Kidney tubule cell (primary cell): ENCODE data around the gene KNOP1.
A peak's percentile ranks its signal among the peaks of the same experiment; 100 is the strongest.

Experiments used
- DNase-seq: peaks from one replicate; pipeline ENCODE4 v3.0.0-alpha.2; 2018; ENCODE audit warnings: low spot score

Gene KNOP1

GRCh38 chr16:19717741-19718623 is at the start of gene KNOP1, which contains the start of gene IQCK:
Gene KNOP1 (minus strand): TSS chr16:19718227. CDS start chr16:19715035, 3,192 bp downstream.
Gene IQCK (plus strand): TSS chr16:19718271. CDS start chr16:19718307, 36 bp downstream.
- peak; percentile 92 for DNase-seq

- no peak for DNase-seq
These were observed 49.5 kb upstream of the KNOP1 start for GRCh38 chr16:19767497-19767896.

GRCh38 chr16:19766988-19767387 is 49.0 kb upstream of the KNOP1 start:
- no peak for DNase-seq

GRCh38 chr16:19766554-19766884 is 48.5 kb upstream of the KNOP1 start:
- no peak for DNase-seq

GRCh38 chr16:19765860-19766553 is 48.0 kb upstream of the KNOP1 start:
- no peak for DNase-seq

- no peak for DNase-seq
These were observed 42.5 kb upstream of the KNOP1 start for GRCh38 chr16:19760356-19761060.

- no peak for DNase-seq
These were observed 40.0 kb upstream of the KNOP1 start for GRCh38 chr16:19757762-19758595.

GRCh38 chr16:19757026-19757425 is 39.0 kb upstream of the KNOP1 start:
- no peak for DNase-seq

GRCh38 chr16:19755268-19755667 is 37.2 kb upstream of the KNOP1 start:
- DNase-seq, result no peak

- DNase-seq, result no peak
These were observed 36.6 kb upstream of the KNOP1 start for GRCh38 chr16:19754644-19755036.

- DNase-seq, result peak; percentile 30
These were observed 36.0 kb upstream of the KNOP1 start for GRCh38 chr16:19753815-19754643.

- DNase-seq, result no peak
These were observed 33.7 kb upstream of the KNOP1 start for GRCh38 chr16:19751478-19752385.

- DNase-seq, result no peak
These were observed 31.6 kb upstream of the KNOP1 start for GRCh38 chr16:19749571-19750080.

- DNase-seq, result no peak
These were observed 30.6 kb upstream of the KNOP1 start for GRCh38 chr16:19748389-19749168.

GRCh38 chr16:19746561-19746960 is 28.5 kb upstream of the KNOP1 start:
- DNase-seq, result no peak

- DNase-seq, result no peak
These were observed 27.4 kb upstream of the KNOP1 start for GRCh38 chr16:19745286-19746010.

- no peak for DNase-seq
These were observed 26.6 kb upstream of the KNOP1 start for GRCh38 chr16:19744670-19745069.

GRCh38 chr16:19743816-19744159 is 25.8 kb upstream of the KNOP1 start:
- DNase-seq, result no peak
